Neural progenitor cell (in vitro differentiated cells): ENCODE data around the gene HOXB7.
A peak's percentile ranks its signal among the peaks of the same experiment; 100 is the strongest.

Source experiments
- CTCF ChIP-seq: fragments of 200-600 bp; sonication (generic); IDR thresholded peaks from 2 replicates; pipeline ENCODE4 v1.5.1; 2017; ENCODE audit warnings: antibody characterized with exemption, mild to moderate bottlenecking
- EZH2phosphoT487 ChIP-seq: fragments of 200-600 bp; sonication (generic); IDR thresholded peaks from 2 replicates; pipeline ENCODE4 v1.6.1; 2017; ENCODE audit warnings: antibody characterized with exemption

DNA sequence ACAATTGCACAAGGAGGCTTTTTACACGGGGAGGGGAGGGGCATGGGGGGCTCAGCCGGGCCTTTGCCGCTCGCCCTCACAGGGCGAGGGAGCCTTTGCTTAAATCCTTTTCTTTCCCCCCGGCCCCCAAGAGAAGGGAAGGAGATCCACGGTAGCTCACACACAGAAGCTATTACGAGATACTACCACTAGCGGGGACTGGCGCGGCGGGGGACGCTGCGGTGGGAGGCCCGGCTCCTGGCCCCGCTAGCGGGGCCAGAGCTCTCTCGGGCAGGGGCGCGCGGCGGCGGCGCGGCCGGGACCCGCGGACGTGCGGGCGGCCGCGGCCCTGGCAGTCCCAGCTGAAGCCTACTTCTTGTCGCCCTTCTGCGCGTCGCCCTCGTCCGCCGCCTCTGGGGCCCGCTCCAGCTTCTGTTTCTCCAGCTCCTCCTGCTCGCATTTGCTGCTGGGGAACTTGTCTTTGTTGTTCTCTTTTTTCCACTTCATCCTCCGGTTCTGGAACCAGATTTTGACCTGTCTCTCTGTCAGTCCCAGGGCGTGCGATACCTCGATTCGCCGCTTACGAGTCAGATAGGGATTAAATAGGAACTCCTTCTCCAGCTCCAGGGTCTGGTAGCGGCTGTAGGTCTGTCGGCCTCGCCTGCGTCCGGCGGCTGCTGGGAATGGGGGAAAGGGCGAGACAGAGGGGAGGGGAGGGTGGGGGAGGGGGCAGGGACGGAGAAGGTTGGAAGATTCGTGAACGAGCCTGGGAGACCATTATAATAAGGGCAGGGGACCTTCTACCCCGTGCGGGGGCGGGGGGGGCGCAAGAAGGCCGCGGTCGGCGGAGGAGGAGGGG, 2.3 kb upstream of the HOXB7 start:
- TF ChIP-seq CTCF = no peak
- TF ChIP-seq EZH2phosphoT487 = peak; percentile 65
